SK-N-MC (cell line): ENCODE data around the gene CLEC16A.

Source experiments
- EZH2 ChIP-seq: fragments of 200-600 bp; sonication (generic); IDR thresholded peaks from one replicate; pipeline ENCODE4 v1.6.1; 2017; ENCODE audit warnings: antibody characterized with exemption
- FOXP2 ChIP-seq: optimal IDR thresholded peaks from 2 replicates; pipeline ENCODE3; 2011; ENCODE audit warnings: mild to moderate bottlenecking, moderate library complexity; ENCODE audit not compliant: insufficient read depth; ENCODE audit errors: extremely low read length, control extremely low read depth
- POLR2AphosphoS5 ChIP-seq: IDR thresholded peaks from 2 replicates; pipeline ENCODE4 v1.6.1; 2012; ENCODE audit warnings: mild to moderate bottlenecking, low read depth, low read length, borderline replicate concordance

DNA sequence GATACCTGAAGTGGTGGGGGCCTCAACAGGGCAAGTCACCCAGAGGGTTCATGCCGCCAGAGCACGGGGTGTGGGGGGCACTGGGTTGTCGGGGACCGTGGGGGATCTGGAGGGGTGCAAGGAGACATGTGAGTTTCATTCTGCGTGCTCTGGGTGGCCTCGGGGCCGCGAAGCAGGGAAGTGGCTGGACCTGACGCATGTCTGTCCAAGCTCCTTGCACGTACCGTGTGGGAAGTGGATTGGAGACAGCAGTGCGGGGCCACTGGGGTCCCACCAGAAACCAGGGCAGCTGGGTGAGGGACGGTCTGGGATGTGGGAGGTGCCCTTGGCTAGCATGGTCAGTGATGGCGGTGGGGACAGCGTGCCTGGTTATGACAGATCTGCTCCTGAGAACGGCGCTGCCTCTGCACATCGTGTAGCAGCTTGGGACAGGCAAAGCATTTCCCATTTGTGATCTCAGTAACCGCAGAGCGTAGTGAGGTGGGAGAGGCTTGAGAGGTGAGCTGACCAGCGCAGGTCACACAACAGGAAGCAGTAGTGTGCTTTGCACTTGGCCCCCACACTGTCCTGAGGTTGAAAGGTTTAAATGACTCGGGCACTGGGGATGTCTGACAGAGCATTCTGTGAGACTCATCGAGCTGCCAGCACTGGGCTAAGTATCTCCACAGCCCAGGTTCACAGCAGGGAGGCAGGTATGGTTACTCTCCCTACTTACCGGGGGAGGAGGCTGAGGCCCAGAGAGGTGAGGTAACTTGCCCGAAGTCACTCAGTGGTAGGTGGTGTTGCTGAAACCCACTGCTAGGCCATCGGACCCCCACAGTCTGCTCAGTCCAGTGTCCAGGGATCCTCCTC lies 197.3 kb downstream of the CLEC16A start:
- no peak for TF ChIP-seq POLR2AphosphoS5
- TF ChIP-seq EZH2, result no peak
- TF ChIP-seq FOXP2, result no peak
